Measurements from ENCODE around the gene OTULINL.

The OTULINL gene

GRCh38 chr5:14595189-14595588 is 13.6 kb downstream of the OTULINL start:
- no peaks in the 10 kb centered on the region for H3K27me3 ChIP-seq (ENCODE audit: low read length)
- H3K9me2 ChIP-seq (replicated peaks; ENCODE audit: insufficient read depth, low read length) = no peaks in the 10 kb centered on the region
- no peak overlapping the region for H3K9ac ChIP-seq (ENCODE audit: low read length)
- H3K36me3 ChIP-seq (ENCODE audit: low read length) = no peaks in the 10 kb centered on the region
- no peak overlapping the region for H3K27ac ChIP-seq (ENCODE audit: low read depth, low read length)
- H3K9me3 ChIP-seq (ENCODE audit: insufficient read depth, low read length) = no peaks in the 10 kb centered on the region
- no peak overlapping the region for H3K4me3 ChIP-seq (ENCODE audit: insufficient read depth, low read length, poor library complexity, severe bottlenecking)
- H4K20me1 ChIP-seq (ENCODE audit: low read depth, low read length) = no peaks in the 10 kb centered on the region
- no peak for TF ChIP-seq EZH2phosphoT487 (conservative IDR thresholded peaks at IDR 0.05; ENCODE audit: low read length)
- no peak for TF ChIP-seq CTCF (IDR thresholded peaks at IDR 0.05; ENCODE audit: insufficient read depth, low read length, poor library complexity, severe bottlenecking)
- no peaks in the 10 kb centered on the region for H3K79me2 ChIP-seq (ENCODE audit: insufficient read depth, low read length)
- no peaks in the 10 kb centered on the region for H3F3A ChIP-seq (ENCODE audit: insufficient read depth)
- H2AFZ ChIP-seq (ENCODE audit: low read depth, low read length, severe bottlenecking) = no peak overlapping the region
- no peak overlapping the region for H3K4me2 ChIP-seq (ENCODE audit: low read depth, low read length, poor library complexity, severe bottlenecking)

- H3K9me3 ChIP-seq (ENCODE audit: insufficient read depth, low read length) = no peaks in the 10 kb centered on the region
- no peak overlapping the region for H3K4me2 ChIP-seq (ENCODE audit: low read depth, low read length, poor library complexity, severe bottlenecking)
- no peaks in the 10 kb centered on the region for H3F3A ChIP-seq (ENCODE audit: insufficient read depth)
- no peaks in the 10 kb centered on the region for H3K27me3 ChIP-seq (ENCODE audit: low read length)
- H3K79me2 ChIP-seq (ENCODE audit: insufficient read depth, low read length) = no peaks in the 10 kb centered on the region
- no peak overlapping the region for H3K4me3 ChIP-seq (ENCODE audit: insufficient read depth, low read length, poor library complexity, severe bottlenecking)
- H3K36me3 ChIP-seq (ENCODE audit: low read length) = no peaks in the 10 kb centered on the region
- H3K27ac ChIP-seq (ENCODE audit: low read depth, low read length) = no peak overlapping the region
- no peaks in the 10 kb centered on the region for H3K9me2 ChIP-seq (replicated peaks; ENCODE audit: insufficient read depth, low read length)
- no peak overlapping the region for H3K9ac ChIP-seq (ENCODE audit: low read length)
- no peak overlapping the region for H2AFZ ChIP-seq (ENCODE audit: low read depth, low read length, severe bottlenecking)
- TF ChIP-seq EZH2phosphoT487 (conservative IDR thresholded peaks at IDR 0.05; ENCODE audit: low read length) = no peak
- TF ChIP-seq CTCF (IDR thresholded peaks at IDR 0.05; ENCODE audit: insufficient read depth, low read length, poor library complexity, severe bottlenecking) = no peak
- no peaks in the 10 kb centered on the region for H4K20me1 ChIP-seq (ENCODE audit: low read depth, low read length)
Measured at GRCh38 chr5:14595891-14596290, 14.3 kb downstream of the OTULINL start.

- TF ChIP-seq EZH2phosphoT487 (conservative IDR thresholded peaks at IDR 0.05; ENCODE audit: low read length) (no peak), CTCF (IDR thresholded peaks at IDR 0.05; ENCODE audit: insufficient read depth, low read length, poor library complexity, severe bottlenecking) (no peak)
- H3K27ac ChIP-seq (ENCODE audit: low read depth, low read length) = no peak overlapping the region
Measured at GRCh38 chr5:14597080-14597479, 15.5 kb downstream of the OTULINL start.

More at GRCh38 chr5:14597080-14597479, 15.5 kb downstream of the OTULINL start:
- Histone ChIP-seq H3F3A (ENCODE audit: insufficient read depth) (no peaks in the 10 kb centered on the region), H3K4me3 (ENCODE audit: insufficient read depth, low read length, poor library complexity, severe bottlenecking) (no peak overlapping the region), H3K9me2 (replicated peaks; ENCODE audit: insufficient read depth, low read length) (no peaks in the 10 kb centered on the region), H3K9me3 (ENCODE audit: insufficient read depth, low read length) (no peaks in the 10 kb centered on the region), H2AFZ (ENCODE audit: low read depth, low read length, severe bottlenecking) (no peak overlapping the region), H3K4me2 (ENCODE audit: low read depth, low read length, poor library complexity, severe bottlenecking) (no peak overlapping the region), H4K20me1 (ENCODE audit: low read depth, low read length) (no peaks in the 10 kb centered on the region), H3K79me2 (ENCODE audit: insufficient read depth, low read length) (no peaks in the 10 kb centered on the region), H3K9ac (ENCODE audit: low read length) (no peak overlapping the region), H3K27me3 (ENCODE audit: low read length) (no peaks in the 10 kb centered on the region), H3K36me3 (ENCODE audit: low read length) (no peaks in the 10 kb centered on the region)

All from SU-DHL-6 (cell line).